Heart left ventricle (tissue), 16 donors: ENCODE results near the gene ISLR2. TPM values are rescaled to one million over a fixed set of nuclear protein-coding genes. Genes with fewer than 3 reads are reported as not detected.

Experiments
- ATAC-seq, 4 donors: fragments of 200-7000 bp; cut with Tn5 transposase; one replicate each; pipeline ENCODE4 v1.9.1; 2020 to 2022; ENCODE audit warnings: moderate library complexity in 4 of 4, mild to moderate bottlenecking in 3 of 4, moderate number of reproducible peaks in 1 of 4
- DNase-seq, 5 donors: peaks; one replicate each; pipeline ENCODE4 v3.0.0-alpha.2; 2020
- H3K27ac ChIP-seq, 12 donors: fragments of 200-600 bp; sonication (generic) in 4 of 12; one replicate each; pipeline versions ENCODE4 v1.5.0 to v1.8.0; 2016 to 2022; ENCODE audit warnings: mild to moderate bottlenecking in 2 of 12
- H3K27me3 ChIP-seq, 9 donors: fragments of 200-600 bp; sonication (generic) in 2 of 9; one replicate each; pipeline versions ENCODE4 v1.5.1 to v1.8.0; 2016 to 2022; ENCODE audit warnings: mild to moderate bottlenecking in 3 of 9
- H3K36me3 ChIP-seq, 9 donors: fragments of 200-600 bp; sonication (generic) in 2 of 9; one replicate each; pipeline versions ENCODE4 v1.5.0 to v1.8.0; 2018 to 2022; ENCODE audit warnings: mild to moderate bottlenecking in 2 of 9
- H3K4me1 ChIP-seq, 12 donors: fragments of 200-600 bp; sonication (generic) in 4 of 12; one replicate each; pipeline versions ENCODE4 v1.5.0 to v1.8.0; 2016 to 2022; ENCODE audit warnings: mild to moderate bottlenecking in 3 of 12
- H3K4me3 ChIP-seq, 12 donors: fragments of 200-600 bp; sonication (generic) in 4 of 12; one replicate each; pipeline versions ENCODE4 v1.5.0 to v1.8.0; 2017 to 2022; ENCODE audit warnings: mild to moderate bottlenecking in 9 of 12, moderate library complexity in 4 of 12
- H3K9me3 ChIP-seq, 12 donors: fragments of 200-600 bp; sonication (generic) in 4 of 12; one replicate each; pipeline versions ENCODE4 v1.5.0 to v1.8.0; 2016 to 2022; ENCODE audit warnings: mild to moderate bottlenecking in 1 of 12
- POLR2A ChIP-seq, 2 donors: fragments of 450-650 bp; IDR thresholded peaks; one replicate each; pipeline ENCODE4 v1.6.1; 2017; ENCODE audit warnings: antibody characterized with exemption in 2 of 2, mild to moderate bottlenecking in 2 of 2, moderate library complexity in 2 of 2
- whole genome bisulfite sequencing, 4 donors: extraction: QIAGEN DNeasy Blood & Tissue Kit in 2 of 4; methylation state at CpG; one replicate each; pipeline versions ENCODE4 v1.1.5 to v1.1.7; 2013 to 2018; 5-methylcytosine and 5-hydroxymethylcytosine counted together
- intact Hi-C, 10 donors: fragments of 100-400 bp; cut with DNase I; formaldehyde crosslinking; loops; one replicate each; pipeline versions ENCODE4 v1.11.1 to v1.14.2; 2022
- polyA plus RNA-seq, 2 donors: library from polyadenylated mRNA; stranded (reverse); fragments of 200-250 nt; gene quantifications; one replicate each; pipeline ENCODE4 v1.2.3, GENCODE V29; 2013
- total RNA-seq, 9 donors: library from RNA; depleted of rRNA in 2 of 9; stranded (reverse); fragments of >200 nt in 2 of 9; fragmentation: NEBNext Ultra II Directional in 3 of 9; extraction: Animal tissue kit (Norgen Biotek cat#: 25700) in 3 of 9; gene quantifications; one replicate each; pipeline versions ENCODE4 v1.1.0 to v1.2.4, GENCODE V29; 2016 to 2023
- TF ChIP-seq, protein P1 (sequence below), 12 donors: fragments of 200-600 bp; sonication (generic) in 4 of 12; IDR thresholded peaks; one replicate each; pipeline versions ENCODE4 v1.5.0 to v1.8.0; 2018 to 2022; ENCODE audit warnings: antibody characterized with exemption in 12 of 12, mild to moderate bottlenecking in 5 of 12
- donor health status: ischemic (EF 13 %, LVEDD 7.1; RV severe dilation, severe dysfunction).
- donor health status: healthy with polysubstance abuse.
- donor health status: DM: no; HTN: yes; CAD: no.
- donor health status: DM: no; HTN: no; CAD: no.
- donor health status: ischemic (EF 25% LVEDD 6.9; RV normal size, moderate dysfunction).
- donor health status: ischemic (EF 25% LVEDD 5.7; RV mildly dilated, moderate dysfunction).
- donor health status: healthy.
- donor health status: DM: yes; HTN: yes; CAD: no.
- donor health status: ischemic (EF 35%, LVEDD 5.7; RV mildly dilated, moderate dysfunction).
- donor health status: nonischemic (EF 11% LVEDD 7.7; RV severe dilation, severe dysfunction).
- donor health status: DM: yes; HTN: yes; CAD: no.
- donor health status: PGD.
- donor health status: ischemic (EF 29% LVEDD 5.4; RV normal size, mild dysfunction).
- donor health status: nonischemic (EF 23%, LVEDD 6.1; RV moderate dilation, normal function).

The ISLR2 gene
- total and polyA plus RNA-seq, 11 donors = 1.6 to 9.0 (median 3.1) TPM

- Histone ChIP-seq H3K9me3 (no peaks in the 10 kb centered on the region), H3K4me3 (peak overlapping the region in 11 of 12 donors; percentile 12 to 63 (median 54)), H3K4me1 (peaks cover 0 to 54% (median 24%) of the 10 kb centered on the region in 12 donors), H3K27me3 (peaks cover 7 to 79% (median 37%) of the 10 kb centered on the region in 9 donors), H3K36me3 (peaks cover 0 to 15% (median 0%) of the 10 kb centered on the region in 9 donors), H3K27ac (peak overlapping the region; percentile 47 to 97 (median 82))
- intact Hi-C loops = loop anchor here in 7 of 10 donors (1.0 to 10.0 kb wide), 8 partner anchors 36 to 181 kb away; partner anchors contain the start of genes ISLR (in 2 of the 7) and CCDC33 (in 1 of the 7)
- TF ChIP-seq POLR2A (IDR thresholded peaks at IDR 0.05) = no peak
- TF ChIP-seq, protein P1, sequence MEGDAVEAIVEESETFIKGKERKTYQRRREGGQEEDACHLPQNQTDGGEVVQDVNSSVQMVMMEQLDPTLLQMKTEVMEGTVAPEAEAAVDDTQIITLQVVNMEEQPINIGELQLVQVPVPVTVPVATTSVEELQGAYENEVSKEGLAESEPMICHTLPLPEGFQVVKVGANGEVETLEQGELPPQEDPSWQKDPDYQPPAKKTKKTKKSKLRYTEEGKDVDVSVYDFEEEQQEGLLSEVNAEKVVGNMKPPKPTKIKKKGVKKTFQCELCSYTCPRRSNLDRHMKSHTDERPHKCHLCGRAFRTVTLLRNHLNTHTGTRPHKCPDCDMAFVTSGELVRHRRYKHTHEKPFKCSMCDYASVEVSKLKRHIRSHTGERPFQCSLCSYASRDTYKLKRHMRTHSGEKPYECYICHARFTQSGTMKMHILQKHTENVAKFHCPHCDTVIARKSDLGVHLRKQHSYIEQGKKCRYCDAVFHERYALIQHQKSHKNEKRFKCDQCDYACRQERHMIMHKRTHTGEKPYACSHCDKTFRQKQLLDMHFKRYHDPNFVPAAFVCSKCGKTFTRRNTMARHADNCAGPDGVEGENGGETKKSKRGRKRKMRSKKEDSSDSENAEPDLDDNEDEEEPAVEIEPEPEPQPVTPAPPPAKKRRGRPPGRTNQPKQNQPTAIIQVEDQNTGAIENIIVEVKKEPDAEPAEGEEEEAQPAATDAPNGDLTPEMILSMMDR (IDR thresholded peaks at IDR 0.05) = no peak
- peak in 1 of 4 donors; percentile 8 for ATAC-seq
- peak in 2 of 5 donors; percentile 65 for DNase-seq
- 1 to 7% (median 4%) methylated on average over 18 to 25 of the region's 26 CpGs for WGBS, 4 donors
Observed at GRCh38 chr15:74136540-74136813, 6.1 kb downstream of the ISLR2 start.

- DNase-seq = no peak
- H3K4me3 ChIP-seq = peak overlapping the region in 11 of 12 donors; percentile 12 to 63 (median 54)
- TF ChIP-seq, protein P1 (IDR thresholded peaks at IDR 0.05) = no peak
- no peak for TF ChIP-seq POLR2A (IDR thresholded peaks at IDR 0.05)
- peaks cover 7 to 74% (median 32%) of the 10 kb centered on the region in 9 donors for H3K27me3 ChIP-seq
- peak; percentile 9 to 35 (median 19) for ATAC-seq
- H3K27ac ChIP-seq = peak overlapping the region; percentile 47 to 97 (median 82)
- intact Hi-C loops = loop anchor here in 7 of 10 donors (1.0 to 10.0 kb wide), 8 partner anchors 35 to 180 kb away; partner anchors contain the start of genes ISLR (in 2 of the 7) and CCDC33 (in 1 of the 7)
- H3K9me3 ChIP-seq = no peaks in the 10 kb centered on the region
- H3K4me1 ChIP-seq = peaks cover 0 to 54% (median 24%) of the 10 kb centered on the region in 12 donors
- 29 to 46% (median 34%) methylated on average over 18 of the region's 18 CpGs for WGBS, 4 donors
- peaks cover 0 to 15% (median 0%) of the 10 kb centered on the region in 9 donors for H3K36me3 ChIP-seq
Observed at GRCh38 chr15:74136814-74137536, 6.6 kb downstream of the ISLR2 start.

- no peak for ATAC-seq
- Histone ChIP-seq H3K36me3 (peaks cover 0 to 15% (median 0%) of the 10 kb centered on the region in 9 donors), H3K4me3 (no peak overlapping the region), H3K4me1 (peaks cover 0 to 50% (median 23%) of the 10 kb centered on the region in 12 donors), H3K27ac (peak overlapping the region in 11 of 12 donors; percentile 31 to 97 (median 83)), H3K9me3 (no peaks in the 10 kb centered on the region), H3K27me3 (peaks cover 7 to 69% (median 27%) of the 10 kb centered on the region in 9 donors)
- no peak for TF ChIP-seq POLR2A (IDR thresholded peaks at IDR 0.05)
- TF ChIP-seq, protein P1 (IDR thresholded peaks at IDR 0.05) = no peak
- whole genome bisulfite sequencing, 4 donors = 56 to 71% (median 64%) methylated on average over 2 of the region's 2 CpGs
- intact Hi-C loops = loop anchor here in 6 of 10 donors (2.0 to 10.0 kb wide), 7 partner anchors 35 to 180 kb away; partner anchors contain the start of genes ISLR (in 2 of the 6) and CCDC33 (in 1 of the 6)
- DNase-seq = no peak
Observed at GRCh38 chr15:74137537-74137894, 7.1 kb downstream of the ISLR2 start.

- WGBS, 4 donors = 79 to 90% (median 84%) methylated on average over 4 of the region's 4 CpGs
- ATAC-seq = no peak
- peaks cover 0 to 38% (median 21%) of the 10 kb centered on the region in 12 donors for H3K4me1 ChIP-seq
- no peak for DNase-seq
- peaks cover 3 to 58% (median 15%) of the 10 kb centered on the region in 9 donors for H3K27me3 ChIP-seq
- H3K36me3 ChIP-seq = peaks cover 0 to 7% (median 0%) of the 10 kb centered on the region in 9 donors
- intact Hi-C loops = loop anchor here in 4 of 10 donors (5.0 to 10.0 kb wide), 6 partner anchors 34 to 179 kb away; partner anchors contain the start of genes ISLR (in 2 of the 4) and CCDC33 (in 1 of the 4)
- H3K4me3 ChIP-seq = no peak overlapping the region
- TF ChIP-seq, protein P1 (IDR thresholded peaks at IDR 0.05) = no peak
- no peak for TF ChIP-seq POLR2A (IDR thresholded peaks at IDR 0.05)
- H3K9me3 ChIP-seq = no peaks in the 10 kb centered on the region
- H3K27ac ChIP-seq = no peak overlapping the region
Observed at GRCh38 chr15:74138642-74139041, 8.3 kb downstream of the ISLR2 start.
